SK-N-SH (cell line): Measurements from ENCODE around the gene POTEF.

ENCODE experiments used
- CHD2 ChIP-seq: fragments of 150-350 bp; IDR thresholded peaks from 2 replicates; pipeline ENCODE4 v1.6.1; 2018; ENCODE audit warnings: low read length; ENCODE audit not compliant: partially characterized antibody
- EP300 ChIP-seq, 2 experiments: IDR thresholded peaks; 2 replicates each; pipeline versions ENCODE4 v1.4.0 to v1.6.1; 2012; ENCODE audit warnings: borderline replicate concordance in 1 of 2, low read depth in 1 of 2, low read length in 1 of 2
- EZH2phosphoT487 ChIP-seq: fragments of 200-600 bp; sonication (generic); IDR thresholded peaks from 2 replicates; pipeline ENCODE4 v1.6.1; 2017; ENCODE audit warnings: low read depth, mixed run types, mild to moderate bottlenecking, antibody characterized with exemption, moderate library complexity, borderline replicate concordance
- FOXJ3 ChIP-seq: sonication (generic); formaldehyde crosslinking; IDR thresholded peaks from 2 replicates; pipeline ENCODE4 v1.5.1; 2020; ENCODE audit warnings: mild to moderate bottlenecking, missing genetic modification reagents
- TEAD4 ChIP-seq: IDR thresholded peaks from 2 replicates; pipeline ENCODE4 v1.4.0; 2012; ENCODE audit warnings: mild to moderate bottlenecking, borderline replicate concordance; ENCODE audit not compliant: insufficient read depth
- TF ChIP-seq, protein P1 (sequence below): IDR thresholded peaks from 2 replicates; pipeline ENCODE4 v1.4.0; 2012; ENCODE audit warnings: low read depth
- TF ChIP-seq, protein P2 (sequence below): fragments of 200-600 bp; sonication (generic); IDR thresholded peaks from 2 replicates; pipeline ENCODE4 v1.6.1; 2017; ENCODE audit warnings: antibody characterized with exemption, mild to moderate bottlenecking, moderate library complexity
- TF ChIP-seq, protein P3 (sequence below): fragments of 150-350 bp; IDR thresholded peaks from 2 replicates; pipeline ENCODE4 v1.6.1; 2017; ENCODE audit warnings: antibody characterized with exemption, low read length, low read depth, borderline replicate concordance

- no peak for TF ChIP-seq FOXJ3 (CRISPR knock-in tag)
- TF ChIP-seq, protein P1, sequence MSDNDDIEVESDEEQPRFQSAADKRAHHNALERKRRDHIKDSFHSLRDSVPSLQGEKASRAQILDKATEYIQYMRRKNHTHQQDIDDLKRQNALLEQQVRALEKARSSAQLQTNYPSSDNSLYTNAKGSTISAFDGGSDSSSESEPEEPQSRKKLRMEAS: no peak
- TF ChIP-seq, protein P2, sequence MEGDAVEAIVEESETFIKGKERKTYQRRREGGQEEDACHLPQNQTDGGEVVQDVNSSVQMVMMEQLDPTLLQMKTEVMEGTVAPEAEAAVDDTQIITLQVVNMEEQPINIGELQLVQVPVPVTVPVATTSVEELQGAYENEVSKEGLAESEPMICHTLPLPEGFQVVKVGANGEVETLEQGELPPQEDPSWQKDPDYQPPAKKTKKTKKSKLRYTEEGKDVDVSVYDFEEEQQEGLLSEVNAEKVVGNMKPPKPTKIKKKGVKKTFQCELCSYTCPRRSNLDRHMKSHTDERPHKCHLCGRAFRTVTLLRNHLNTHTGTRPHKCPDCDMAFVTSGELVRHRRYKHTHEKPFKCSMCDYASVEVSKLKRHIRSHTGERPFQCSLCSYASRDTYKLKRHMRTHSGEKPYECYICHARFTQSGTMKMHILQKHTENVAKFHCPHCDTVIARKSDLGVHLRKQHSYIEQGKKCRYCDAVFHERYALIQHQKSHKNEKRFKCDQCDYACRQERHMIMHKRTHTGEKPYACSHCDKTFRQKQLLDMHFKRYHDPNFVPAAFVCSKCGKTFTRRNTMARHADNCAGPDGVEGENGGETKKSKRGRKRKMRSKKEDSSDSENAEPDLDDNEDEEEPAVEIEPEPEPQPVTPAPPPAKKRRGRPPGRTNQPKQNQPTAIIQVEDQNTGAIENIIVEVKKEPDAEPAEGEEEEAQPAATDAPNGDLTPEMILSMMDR: no peak
- TF ChIP-seq CHD2: no peak
- no peak for TF ChIP-seq EP300 (IDR thresholded peaks at IDR 0.05; ENCODE audit: borderline replicate concordance in 1 of 2, low read depth in 1 of 2, low read length in 1 of 2)
- TF ChIP-seq, protein P3, sequence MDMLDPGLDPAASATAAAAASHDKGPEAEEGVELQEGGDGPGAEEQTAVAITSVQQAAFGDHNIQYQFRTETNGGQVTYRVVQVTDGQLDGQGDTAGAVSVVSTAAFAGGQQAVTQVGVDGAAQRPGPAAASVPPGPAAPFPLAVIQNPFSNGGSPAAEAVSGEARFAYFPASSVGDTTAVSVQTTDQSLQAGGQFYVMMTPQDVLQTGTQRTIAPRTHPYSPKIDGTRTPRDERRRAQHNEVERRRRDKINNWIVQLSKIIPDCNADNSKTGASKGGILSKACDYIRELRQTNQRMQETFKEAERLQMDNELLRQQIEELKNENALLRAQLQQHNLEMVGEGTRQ: no peak
- no peak for TF ChIP-seq TEAD4
- no peak for TF ChIP-seq EZH2phosphoT487
These were observed 31.1 kb upstream of the POTEF start for GRCh38 chr2:130160131-130160530.
